ENCODE results near the gene HLA-DPA1. TPM values are rescaled to one million over a fixed set of nuclear protein-coding genes. Genes with fewer than 3 reads are reported as not detected.

Gene HLA-DPA1
- total and polyA plus RNA-seq, 7 donors: 10.7 to 52.6 (median 13.8) TPM

GRCh38 chr6:33018418-33018817 lies 55.0 kb downstream of the HLA-DPA1 start:
- Histone ChIP-seq H3K27me3 (ENCODE audit: insufficient read depth in 3 of 3, low read length in 2 of 3) (peaks cover 0 to 6% (median 2%) of the 10 kb centered on the region in 3 donors), H3K4me1 (peaks cover 15% of the 10 kb centered on the region), H3K27ac (peak overlapping the region; percentile 58), H3K36me3 (ENCODE audit: insufficient read depth in 1 of 2, low read depth in 1 of 2) (no peaks in the 10 kb centered on the region), H3K4me3 (peak overlapping the region; percentile 28), H3K9me3 (no peaks in the 10 kb centered on the region)
- DNase-seq (no peak), ATAC-seq (no peak)
- TF ChIP-seq CTCF (IDR thresholded peaks at IDR 0.05): no peak
- intact Hi-C loops (cut with DNase I): no loop called here

- TF ChIP-seq CTCF (IDR thresholded peaks at IDR 0.05): no peak
- DNase-seq: no peak
- 62 to 86% (median 77%) methylated on average over 3 of the region's 3 CpGs for WGBS, 3 donors
- peaks cover 0 to 10% (median 2%) of the 10 kb centered on the region in 3 donors for H3K27me3 ChIP-seq (ENCODE audit: insufficient read depth in 3 of 3, low read length in 2 of 3)
- no peaks in the 10 kb centered on the region for H3K9me3 ChIP-seq
- peak overlapping the region; percentile 58 for H3K27ac ChIP-seq
- H3K4me1 ChIP-seq: peaks cover 15% of the 10 kb centered on the region
- H3K36me3 ChIP-seq (ENCODE audit: insufficient read depth in 1 of 2, low read depth in 1 of 2): no peaks in the 10 kb centered on the region
- no peak for ATAC-seq
- intact Hi-C loops (cut with DNase I): no loop called here
- H3K4me3 ChIP-seq: no peak overlapping the region
These were observed 55.6 kb downstream of the HLA-DPA1 start for GRCh38 chr6:33017694-33018353.

GRCh38 chr6:33017018-33017417 lies 56.4 kb downstream of the HLA-DPA1 start:
- Histone ChIP-seq H3K4me3 (no peak overlapping the region), H3K27ac (no peak overlapping the region), H3K4me1 (peaks cover 15% of the 10 kb centered on the region), H3K9me3 (no peaks in the 10 kb centered on the region), H3K27me3 (ENCODE audit: insufficient read depth in 3 of 3, low read length in 2 of 3) (peaks cover 0 to 10% (median 2%) of the 10 kb centered on the region in 3 donors), H3K36me3 (ENCODE audit: insufficient read depth in 1 of 2, low read depth in 1 of 2) (no peaks in the 10 kb centered on the region)
- no peak for DNase-seq
- intact Hi-C loops (cut with DNase I): no loop called here
- WGBS, 3 donors: 68 to 71% (median 69%) methylated on average over 4 of the region's 4 CpGs
- no peak for TF ChIP-seq CTCF (IDR thresholded peaks at IDR 0.05)
- no peak for ATAC-seq

- Histone ChIP-seq H3K27me3 (ENCODE audit: insufficient read depth in 3 of 3, low read length in 2 of 3) (peaks cover 0 to 10% (median 2%) of the 10 kb centered on the region in 3 donors), H3K4me3 (no peak overlapping the region), H3K36me3 (ENCODE audit: insufficient read depth in 1 of 2, low read depth in 1 of 2) (no peaks in the 10 kb centered on the region), H3K4me1 (peaks cover 15% of the 10 kb centered on the region), H3K9me3 (no peaks in the 10 kb centered on the region), H3K27ac (no peak overlapping the region)
- 68 to 71% (median 70%) methylated on average over 11 of the region's 11 CpGs for WGBS, 3 donors
- no peak for DNase-seq
- intact Hi-C loops (cut with DNase I): loop anchor here (2.0 kb wide), 3 partner anchors 67 to 233 kb away; no protein-coding TSS in a partner anchor
- TF ChIP-seq CTCF (IDR thresholded peaks at IDR 0.05): no peak
- no peak for ATAC-seq
These were observed 57.7 kb downstream of the HLA-DPA1 start for GRCh38 chr6:33015798-33016197.
